Stimulated activated CD8-positive, alpha-beta memory T cell treated with anti-CD3 and anti-CD28 coated beads, Interleukin-15, amount 100 ng/mL, for 1 hour (primary cell): ENCODE data around the gene ELMO1.

Experiments
- DNase-seq: peaks from one replicate; pipeline ENCODE4 v3.0.0-alpha.2; 2020; ENCODE audit warnings: low read depth

ELMO1 gene

GRCh38 chr7:37344886-37345579 is 103.6 kb downstream of the ELMO1 start:
- DNase-seq = no peak

DNA sequence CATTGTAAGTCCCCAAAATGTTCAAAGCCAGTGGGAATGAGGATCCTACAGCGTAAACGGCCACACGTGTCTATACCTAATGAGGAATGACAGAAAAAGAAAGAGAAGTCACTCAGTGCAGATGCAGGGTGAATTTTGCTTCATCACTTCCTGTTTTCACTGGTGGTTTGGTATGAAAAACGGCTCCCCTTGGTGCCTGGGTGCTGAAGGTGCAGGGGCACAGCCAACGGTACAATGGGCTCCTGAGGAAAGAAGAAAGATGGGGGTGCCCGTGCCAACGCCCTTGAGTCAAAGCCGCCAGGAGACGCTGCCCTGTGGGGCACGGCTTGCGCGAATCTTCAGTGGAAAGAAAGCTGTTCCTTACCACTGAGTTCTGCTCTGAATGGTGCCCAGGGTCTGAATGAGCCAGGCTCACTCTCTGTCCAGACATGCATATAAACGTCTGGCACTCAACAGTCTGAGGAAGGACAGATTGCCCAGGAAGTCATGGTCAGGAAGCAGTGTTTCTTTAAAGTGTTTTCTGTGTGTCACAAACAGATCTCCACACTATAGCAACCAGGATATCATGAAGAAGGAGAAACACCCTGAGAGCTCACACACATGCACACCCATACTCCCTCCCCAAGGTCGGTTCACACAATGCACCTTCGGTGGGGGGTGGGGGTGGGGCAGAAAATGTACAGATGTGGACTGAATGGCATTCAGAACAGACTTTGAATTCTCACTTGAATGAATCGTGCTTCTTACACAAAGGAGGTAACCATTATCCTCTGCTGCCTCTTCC is 105.8 kb downstream of the ELMO1 start:
- peak; percentile 38 for DNase-seq

DNA sequence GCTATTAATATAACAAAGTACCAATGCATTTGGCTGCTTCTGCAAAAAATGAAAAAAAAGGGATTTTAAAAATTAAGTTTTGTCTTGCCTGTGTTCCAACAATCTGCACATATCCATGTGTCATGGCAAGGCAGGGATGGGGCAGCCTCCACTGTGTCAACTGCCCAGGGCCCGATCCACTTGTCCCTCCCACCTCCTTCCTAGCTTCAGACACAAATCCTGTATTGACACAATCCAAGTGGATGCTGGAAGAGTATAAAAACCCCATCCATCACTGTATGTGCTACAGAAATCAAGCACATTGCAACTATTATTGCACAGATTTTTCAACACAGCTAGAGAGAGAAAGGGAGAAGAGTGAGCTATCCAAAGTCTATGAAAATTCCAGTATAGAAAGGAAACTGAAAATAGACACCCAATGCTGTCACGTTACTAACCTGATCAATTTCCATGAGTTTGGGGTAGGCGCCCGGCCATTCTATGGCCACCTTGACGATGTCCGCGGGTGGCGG is 106.4 kb downstream of the ELMO1 start:
- DNase-seq = no peak

- no peak for DNase-seq
Measured at GRCh38 chr7:37341033-37341630, 107.5 kb downstream of the ELMO1 start.

GRCh38 chr7:37338966-37339365 is 109.7 kb downstream of the ELMO1 start:
- no peak for DNase-seq

DNA sequence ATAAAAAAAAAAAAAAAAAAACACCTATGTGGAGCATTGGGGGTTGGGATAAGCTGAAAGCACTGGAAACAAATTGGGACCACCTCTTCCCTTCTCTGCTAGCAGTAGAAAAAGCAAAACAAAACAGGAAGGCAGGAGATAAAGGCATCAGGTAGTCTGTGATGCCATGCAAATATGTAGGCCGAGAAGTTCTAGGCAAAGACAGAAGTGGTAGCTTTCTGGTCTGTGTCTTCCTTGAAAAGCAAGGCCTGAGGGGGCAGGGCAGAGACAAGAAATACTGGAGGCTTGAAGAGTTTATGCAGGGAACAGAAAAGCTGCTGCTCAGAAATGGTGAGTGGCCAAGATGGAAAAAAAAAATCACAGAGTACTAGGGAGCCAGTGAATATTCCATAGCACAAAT is 111.1 kb downstream of the ELMO1 start:
- no peak for DNase-seq

GRCh38 chr7:37336259-37336658 is 112.4 kb downstream of the ELMO1 start:
- no peak for DNase-seq

- no peak for DNase-seq
Measured at GRCh38 chr7:37333075-37333474, 115.6 kb downstream of the ELMO1 start.

GRCh38 chr7:37332243-37333016 is 116.2 kb downstream of the ELMO1 start:
- no peak for DNase-seq

- DNase-seq = no peak
Measured at GRCh38 chr7:37330775-37331174, 117.9 kb downstream of the ELMO1 start.

DNA sequence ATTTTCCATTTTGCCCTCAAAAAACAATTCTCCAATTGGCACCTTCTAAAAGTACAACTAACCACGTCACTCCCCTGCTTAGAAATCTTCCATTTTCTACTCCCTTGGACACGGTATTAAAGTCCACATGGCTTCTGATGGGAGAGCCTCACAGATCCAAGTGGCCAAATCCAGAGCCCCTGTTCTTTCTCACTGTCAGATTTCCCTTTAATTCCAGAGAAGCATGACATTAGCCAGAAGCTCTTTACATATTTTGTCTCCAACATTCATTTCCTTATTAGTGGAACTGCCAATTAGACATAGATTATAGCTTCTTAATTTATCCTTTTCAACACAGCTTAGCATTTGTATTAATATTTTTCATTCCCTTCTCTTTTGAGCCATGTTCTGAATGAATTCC is 118.7 kb downstream of the ELMO1 start:
- no peak for DNase-seq

- no peak for DNase-seq
Measured at GRCh38 chr7:37327288-37327687, 121.4 kb downstream of the ELMO1 start.

- no peak for DNase-seq
Measured at GRCh38 chr7:37323966-37324365, 124.7 kb downstream of the ELMO1 start.

DNA sequence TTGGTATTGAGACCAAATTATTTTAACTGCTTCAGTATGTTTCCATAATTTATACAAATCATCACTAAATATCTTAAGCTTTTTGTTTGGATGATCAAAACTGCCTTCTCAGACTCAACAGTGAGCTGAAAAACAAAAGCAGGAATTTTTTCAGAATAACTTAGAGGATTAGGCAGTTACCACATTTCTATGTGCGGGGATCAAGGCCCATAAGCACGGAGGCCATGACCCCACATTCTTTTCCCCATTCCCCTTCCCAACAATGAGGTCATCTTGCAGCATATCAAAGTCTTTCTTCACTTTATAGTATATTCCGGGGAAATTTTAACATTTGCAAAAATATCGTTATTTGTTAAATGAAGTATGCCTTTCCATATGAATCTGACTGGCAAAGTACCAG is 125.8 kb downstream of the ELMO1 start:
- DNase-seq = no peak

DNA sequence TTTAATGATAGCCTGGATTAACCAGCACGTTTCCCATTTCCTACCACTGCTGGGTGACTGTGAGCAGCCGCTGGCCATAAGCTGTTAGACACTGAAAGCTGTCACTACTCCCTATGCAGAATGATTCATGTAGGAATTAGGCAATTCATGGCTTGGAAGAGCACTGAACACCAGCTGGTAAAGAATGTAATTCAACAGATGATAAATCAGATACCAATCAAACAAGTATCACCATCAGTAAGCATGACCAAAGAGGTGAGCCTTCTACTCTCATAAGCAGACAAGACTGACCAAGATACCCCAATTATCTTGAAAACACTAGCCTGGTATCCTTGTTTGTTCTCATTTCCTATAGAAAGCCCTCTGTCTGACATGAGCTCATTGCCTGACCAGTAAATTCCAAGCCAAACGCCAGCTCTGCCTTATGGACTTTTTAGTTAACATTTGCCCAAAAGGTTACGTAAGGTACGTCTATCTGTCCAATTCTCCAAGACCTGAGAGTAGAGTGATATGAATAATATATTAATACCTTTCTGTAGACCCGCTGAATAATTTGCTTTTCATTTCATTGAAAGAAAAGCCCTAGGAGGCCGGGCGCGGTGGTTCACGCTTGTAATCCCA is 127.7 kb downstream of the ELMO1 start:
- no peak for DNase-seq

- DNase-seq = no peak
Measured at GRCh38 chr7:37320140-37320847, 128.4 kb downstream of the ELMO1 start.

GRCh38 chr7:37318541-37318940 is 130.1 kb downstream of the ELMO1 start:
- DNase-seq = no peak

DNA sequence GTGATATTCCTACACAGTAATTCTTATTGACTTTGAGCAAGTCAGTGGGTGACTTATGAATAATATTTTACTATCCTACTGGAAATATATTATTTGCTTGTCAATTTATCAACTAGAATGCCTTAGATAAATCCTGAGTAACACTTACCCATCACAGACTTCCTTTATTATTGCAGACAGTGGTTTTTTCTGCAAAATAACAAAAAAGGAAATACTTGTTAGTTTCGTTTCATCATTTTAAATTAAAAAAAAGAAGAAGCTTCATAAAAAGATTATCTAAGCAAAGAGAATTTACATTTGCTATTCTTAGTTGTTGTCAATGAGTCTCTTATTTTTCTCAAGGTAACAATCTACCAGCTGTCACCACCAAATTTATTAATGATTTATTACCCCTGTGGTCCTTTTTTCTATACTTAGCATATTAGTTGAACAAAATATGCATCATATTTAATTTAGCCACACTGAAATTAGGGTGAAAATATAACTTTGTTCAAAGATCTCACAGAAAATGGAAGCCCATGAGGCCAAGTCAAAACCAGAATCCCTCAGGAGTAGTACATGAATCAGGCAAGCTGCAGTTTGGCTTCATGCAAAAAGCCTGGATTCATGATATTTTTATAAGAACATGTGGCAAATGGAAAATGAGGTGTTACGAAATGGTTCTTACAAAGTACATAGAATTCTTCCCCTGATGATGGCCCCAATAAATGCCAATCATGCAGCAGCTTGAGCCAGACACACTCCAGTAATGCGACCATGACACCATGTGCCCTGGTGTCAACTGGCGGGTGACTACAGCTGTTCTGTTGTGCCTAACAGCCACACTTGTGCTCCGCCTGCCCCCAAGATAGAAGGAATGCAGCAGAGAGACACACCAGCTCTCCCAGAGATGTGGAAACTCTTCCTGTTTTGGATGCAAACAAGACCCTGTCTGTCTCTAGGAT is 132.6 kb downstream of the ELMO1 start:
- no peak for DNase-seq

- no peak for DNase-seq
Measured at GRCh38 chr7:37312608-37313007, 136.1 kb downstream of the ELMO1 start.

DNA sequence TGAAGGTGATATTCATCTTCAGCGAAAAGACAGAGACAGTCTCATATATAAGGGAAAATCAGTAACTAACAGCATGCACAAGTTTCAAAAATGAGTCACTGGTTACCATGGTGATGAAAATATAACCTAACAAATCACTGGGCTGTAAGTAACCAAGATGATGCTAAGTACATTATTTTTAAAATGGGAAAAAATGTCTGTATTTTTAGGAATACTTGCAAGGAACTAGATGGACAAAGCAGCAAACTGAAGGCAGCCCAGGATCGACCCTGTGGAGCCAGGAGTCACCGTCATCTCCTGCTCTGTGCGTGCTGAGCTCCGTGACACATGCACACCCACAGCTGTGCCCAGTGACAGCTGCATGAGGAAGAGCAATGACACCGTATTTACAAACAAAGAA is 137.3 kb downstream of the ELMO1 start:
- no peak for DNase-seq
